GM12875 (cell line): Measurements from ENCODE around the gene TCF12.
A peak's percentile ranks its signal among the peaks of the same experiment; 100 is the strongest.

Experiments used
- H3K4me3 ChIP-seq: one replicate; pipeline ENCODE4 v1.5.1; 2011; ENCODE audit warnings: low read depth, low read length, control low read depth
- CTCF ChIP-seq: IDR thresholded peaks from 2 replicates; pipeline ENCODE4 v1.5.1; 2011; ENCODE audit warnings: low read depth, mild to moderate bottlenecking, control low read depth, inconsistent platforms, low read length, moderate library complexity, borderline replicate concordance; ENCODE audit not compliant: insufficient read depth

TCF12 gene

GRCh38 chr15:56918046-56918938, at the start of gene TCF12:
Gene TCF12, plus strand, starts transcription at chr15:56918644. Its CDS starts 1,270 bp downstream, at chr15:56919914.
- peak; percentile 61 for TF ChIP-seq CTCF
- H3K4me3 ChIP-seq = peak within 1 kb of the TSS; percentile 76

- peak; percentile 41; the same call in 1 of the 2 replicates for TF ChIP-seq CTCF
- no peak overlapping the region for H3K4me3 ChIP-seq
These were observed 48.9 kb upstream of the TCF12 start for GRCh38 chr15:56869573-56869972.

GRCh38 chr15:56871185-56871584, 47.3 kb upstream of the TCF12 start:
- no peak for TF ChIP-seq CTCF
- H3K4me3 ChIP-seq = no peak overlapping the region

- no peak for TF ChIP-seq CTCF
- no peak overlapping the region for H3K4me3 ChIP-seq
These were observed 46.6 kb upstream of the TCF12 start for GRCh38 chr15:56871867-56872266.

DNA sequence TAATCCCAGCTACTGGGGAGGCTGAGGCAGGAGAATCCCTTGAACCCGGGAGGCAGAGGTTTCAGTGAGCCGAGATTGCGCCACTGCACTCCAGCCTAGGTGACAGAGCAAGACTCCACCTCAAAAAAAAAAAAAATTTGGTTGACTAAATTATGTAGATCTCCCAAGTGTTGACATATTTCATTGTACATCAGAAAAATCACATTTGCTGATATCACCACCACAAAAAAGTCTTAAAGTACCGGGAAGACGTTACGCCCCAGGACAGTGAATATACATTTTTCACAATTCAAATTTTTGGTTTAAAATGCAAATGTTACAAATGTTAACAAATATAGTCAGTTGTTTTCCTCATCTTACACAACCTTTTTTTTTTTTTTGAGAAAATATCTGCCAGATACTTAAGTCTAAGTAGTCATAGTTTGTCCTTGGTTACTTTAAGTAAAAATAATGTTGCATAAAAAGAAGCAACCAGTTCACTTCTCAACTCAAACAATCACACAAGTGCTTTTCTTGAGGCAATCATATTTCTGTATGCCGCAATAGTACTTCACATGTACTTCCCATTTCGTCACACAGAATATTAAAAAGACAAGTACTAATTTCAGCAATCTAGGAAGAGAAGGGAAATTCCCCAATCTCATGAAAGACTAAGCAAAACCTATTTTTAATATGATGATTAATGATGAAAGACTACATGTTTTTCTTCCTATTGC, 41.0 kb upstream of the TCF12 start:
- no peak overlapping the region for H3K4me3 ChIP-seq
- no peak for TF ChIP-seq CTCF

GRCh38 chr15:56879502-56879901, 38.9 kb upstream of the TCF12 start:
- H3K4me3 ChIP-seq = no peak overlapping the region
- TF ChIP-seq CTCF = no peak

DNA sequence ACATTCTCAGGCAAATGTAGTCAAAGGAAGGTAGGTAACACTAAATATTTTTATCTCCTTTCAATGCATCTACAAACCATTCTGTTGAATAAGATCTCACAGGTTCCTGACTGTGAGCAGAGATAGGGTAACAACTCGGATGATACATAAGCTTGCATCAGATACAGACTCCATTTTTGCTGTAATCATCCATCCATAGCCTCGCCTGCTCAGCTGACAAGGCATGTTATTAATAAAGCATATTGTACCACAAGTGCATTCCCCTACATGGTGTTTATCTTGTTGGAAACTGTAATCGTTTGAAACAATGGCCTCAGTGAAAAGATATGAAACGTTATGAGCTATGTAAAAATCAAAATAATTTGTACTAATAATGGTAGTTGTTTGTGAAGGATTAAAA, 35.4 kb upstream of the TCF12 start:
- no peak for TF ChIP-seq CTCF

More for the DNA sequence above, 35.4 kb upstream of the TCF12 start:
- no peak overlapping the region for H3K4me3 ChIP-seq
